GM10266 (cell line): ENCODE results near the gene GRK4.
"Not testable (repeated sequence)": the region's sequence is repeated elsewhere in the genome, so short reads cannot be mapped to it uniquely, and the experiment has no call there.

ENCODE experiments used
- DNase-seq: peaks from one replicate; pipeline ENCODE4 v3.0.0; 2012; ENCODE audit errors: extremely low spot score
- TF ChIP-seq, protein P1 (sequence below): IDR thresholded peaks from 2 replicates; pipeline ENCODE4 v1.5.1; 2012; ENCODE audit warnings: mild to moderate bottlenecking, low read depth; ENCODE audit not compliant: control insufficient read depth, insufficient read depth; ENCODE audit errors: missing control alignments

Gene GRK4

GRCh38 chr4:2941138-2942036 is 22.0 kb upstream of the GRK4 start:
- no peak for DNase-seq
- TF ChIP-seq, protein P1, sequence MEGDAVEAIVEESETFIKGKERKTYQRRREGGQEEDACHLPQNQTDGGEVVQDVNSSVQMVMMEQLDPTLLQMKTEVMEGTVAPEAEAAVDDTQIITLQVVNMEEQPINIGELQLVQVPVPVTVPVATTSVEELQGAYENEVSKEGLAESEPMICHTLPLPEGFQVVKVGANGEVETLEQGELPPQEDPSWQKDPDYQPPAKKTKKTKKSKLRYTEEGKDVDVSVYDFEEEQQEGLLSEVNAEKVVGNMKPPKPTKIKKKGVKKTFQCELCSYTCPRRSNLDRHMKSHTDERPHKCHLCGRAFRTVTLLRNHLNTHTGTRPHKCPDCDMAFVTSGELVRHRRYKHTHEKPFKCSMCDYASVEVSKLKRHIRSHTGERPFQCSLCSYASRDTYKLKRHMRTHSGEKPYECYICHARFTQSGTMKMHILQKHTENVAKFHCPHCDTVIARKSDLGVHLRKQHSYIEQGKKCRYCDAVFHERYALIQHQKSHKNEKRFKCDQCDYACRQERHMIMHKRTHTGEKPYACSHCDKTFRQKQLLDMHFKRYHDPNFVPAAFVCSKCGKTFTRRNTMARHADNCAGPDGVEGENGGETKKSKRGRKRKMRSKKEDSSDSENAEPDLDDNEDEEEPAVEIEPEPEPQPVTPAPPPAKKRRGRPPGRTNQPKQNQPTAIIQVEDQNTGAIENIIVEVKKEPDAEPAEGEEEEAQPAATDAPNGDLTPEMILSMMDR: no peak

GRCh38 chr4:2942037-2942531 is 21.3 kb upstream of the GRK4 start:
- no peak for DNase-seq
- TF ChIP-seq, protein P1: no peak

- no peak for DNase-seq
- TF ChIP-seq, protein P1: no peak
Measured at GRCh38 chr4:2942532-2943363, 20.6 kb upstream of the GRK4 start.

- no peak for DNase-seq
- TF ChIP-seq, protein P1: no peak
Measured at GRCh38 chr4:2943364-2944090, 19.8 kb upstream of the GRK4 start.

DNA sequence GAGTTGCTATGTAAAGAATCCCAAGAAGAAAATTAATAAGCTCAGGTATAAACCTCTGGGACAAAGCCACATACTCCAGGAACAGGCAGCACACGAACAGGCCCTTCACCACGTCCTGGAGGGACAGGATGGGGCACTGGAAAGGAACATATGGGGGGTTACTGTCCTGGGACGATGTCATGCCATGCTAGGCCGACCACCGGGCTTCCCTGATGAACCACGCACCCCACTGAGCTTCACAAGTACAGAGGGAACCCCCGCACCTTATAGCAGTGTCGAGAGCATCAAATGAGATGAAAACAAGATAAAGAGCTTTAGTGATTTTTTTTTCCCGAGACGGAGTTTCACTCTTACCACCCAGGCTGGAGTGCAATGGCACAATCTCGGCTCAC is 19.3 kb upstream of the GRK4 start:
- DNase-seq: no peak
- TF ChIP-seq, protein P1: no peak

GRCh38 chr4:2944586-2945526 is 18.5 kb upstream of the GRK4 start:
- TF ChIP-seq, protein P1: no peak
- no peak for DNase-seq

- not testable (repeated sequence) for DNase-seq
Measured at GRCh38 chr4:2945619-2946604, 17.5 kb upstream of the GRK4 start.
